ENCODE measurements around the gene SCGB3A2.

Gene SCGB3A2

DNA sequence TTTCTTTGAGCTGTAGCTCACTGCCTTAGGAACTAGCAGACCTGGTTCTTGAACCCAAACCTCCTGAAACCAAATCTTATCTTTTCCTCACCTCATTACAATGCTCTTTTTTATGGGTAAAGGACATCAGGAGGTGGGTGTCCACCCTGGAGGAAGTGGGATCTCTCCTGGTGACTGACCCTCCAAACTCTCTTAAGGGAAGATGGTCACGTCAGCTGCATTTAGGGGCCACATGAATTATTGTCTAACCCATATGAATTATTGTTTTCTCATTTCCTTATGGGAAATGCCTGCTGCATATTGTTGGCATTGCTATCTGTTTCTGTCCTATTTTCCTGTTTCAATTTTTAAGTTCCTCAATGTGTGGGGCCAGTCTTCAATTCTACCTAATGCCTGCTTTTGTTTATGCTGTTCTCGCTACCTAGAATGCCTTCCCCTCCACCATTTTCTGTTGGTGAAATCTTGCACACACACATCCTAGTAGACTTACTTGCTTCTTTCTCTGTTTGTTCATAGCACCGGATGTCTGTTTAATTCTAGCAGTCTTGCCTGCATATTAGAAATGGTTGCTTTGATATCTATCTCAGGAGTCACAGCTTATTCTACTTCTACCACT is 25.0 kb upstream of the SCGB3A2 start:
- TF ChIP-seq, protein P1, sequence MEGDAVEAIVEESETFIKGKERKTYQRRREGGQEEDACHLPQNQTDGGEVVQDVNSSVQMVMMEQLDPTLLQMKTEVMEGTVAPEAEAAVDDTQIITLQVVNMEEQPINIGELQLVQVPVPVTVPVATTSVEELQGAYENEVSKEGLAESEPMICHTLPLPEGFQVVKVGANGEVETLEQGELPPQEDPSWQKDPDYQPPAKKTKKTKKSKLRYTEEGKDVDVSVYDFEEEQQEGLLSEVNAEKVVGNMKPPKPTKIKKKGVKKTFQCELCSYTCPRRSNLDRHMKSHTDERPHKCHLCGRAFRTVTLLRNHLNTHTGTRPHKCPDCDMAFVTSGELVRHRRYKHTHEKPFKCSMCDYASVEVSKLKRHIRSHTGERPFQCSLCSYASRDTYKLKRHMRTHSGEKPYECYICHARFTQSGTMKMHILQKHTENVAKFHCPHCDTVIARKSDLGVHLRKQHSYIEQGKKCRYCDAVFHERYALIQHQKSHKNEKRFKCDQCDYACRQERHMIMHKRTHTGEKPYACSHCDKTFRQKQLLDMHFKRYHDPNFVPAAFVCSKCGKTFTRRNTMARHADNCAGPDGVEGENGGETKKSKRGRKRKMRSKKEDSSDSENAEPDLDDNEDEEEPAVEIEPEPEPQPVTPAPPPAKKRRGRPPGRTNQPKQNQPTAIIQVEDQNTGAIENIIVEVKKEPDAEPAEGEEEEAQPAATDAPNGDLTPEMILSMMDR (IDR thresholded peaks at IDR 0.05; ENCODE audit: unreplicated experiment in 3 of 3) = no peak
- H3K36me3 Mint-ChIP-seq (ENCODE audit: low read depth) = no peaks in the 10 kb centered on the region

DNA sequence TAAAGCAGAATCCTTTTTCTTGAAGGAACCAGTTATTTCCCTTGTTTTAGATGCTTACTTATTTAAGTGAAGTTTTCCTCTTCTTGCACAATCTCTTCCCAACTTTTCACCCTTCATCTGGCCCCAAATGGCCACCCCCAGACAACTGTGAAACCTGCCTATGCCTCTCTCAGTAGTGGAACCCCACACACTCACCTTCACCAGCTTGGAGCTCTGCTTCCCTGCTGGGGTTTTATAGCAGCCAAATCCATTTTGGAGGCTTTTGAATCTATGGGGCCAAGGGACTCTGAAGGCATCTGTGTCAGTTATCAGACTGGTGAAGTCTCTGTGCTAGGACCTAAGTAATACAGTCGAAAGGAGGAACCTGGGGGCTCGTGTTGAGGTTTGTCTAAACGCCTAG is 24.2 kb upstream of the SCGB3A2 start:
- no peak overlapping the region for H3K27ac Mint-ChIP-seq
- no peaks in the 10 kb centered on the region for H3K9me3 Mint-ChIP-seq
- TF ChIP-seq, protein P1 (IDR thresholded peaks at IDR 0.05; ENCODE audit: unreplicated experiment in 3 of 3) = no peak
- no peaks in the 10 kb centered on the region for H3K36me3 Mint-ChIP-seq (ENCODE audit: low read depth)
- no peak overlapping the region for H3K4me3 Mint-ChIP-seq
- no peaks in the 10 kb centered on the region for H3K4me1 Mint-ChIP-seq
- H3K27me3 Mint-ChIP-seq (ENCODE audit: low read depth) = peaks cover 3% of the 10 kb centered on the region

More for the DNA sequence above, 25.0 kb upstream of the SCGB3A2 start:
- Mint-ChIP-seq H3K27me3 (ENCODE audit: low read depth) (peaks cover 4% of the 10 kb centered on the region), H3K4me1 (no peaks in the 10 kb centered on the region), H3K27ac (no peak overlapping the region), H3K9me3 (no peaks in the 10 kb centered on the region), H3K4me3 (no peak overlapping the region)

DNA sequence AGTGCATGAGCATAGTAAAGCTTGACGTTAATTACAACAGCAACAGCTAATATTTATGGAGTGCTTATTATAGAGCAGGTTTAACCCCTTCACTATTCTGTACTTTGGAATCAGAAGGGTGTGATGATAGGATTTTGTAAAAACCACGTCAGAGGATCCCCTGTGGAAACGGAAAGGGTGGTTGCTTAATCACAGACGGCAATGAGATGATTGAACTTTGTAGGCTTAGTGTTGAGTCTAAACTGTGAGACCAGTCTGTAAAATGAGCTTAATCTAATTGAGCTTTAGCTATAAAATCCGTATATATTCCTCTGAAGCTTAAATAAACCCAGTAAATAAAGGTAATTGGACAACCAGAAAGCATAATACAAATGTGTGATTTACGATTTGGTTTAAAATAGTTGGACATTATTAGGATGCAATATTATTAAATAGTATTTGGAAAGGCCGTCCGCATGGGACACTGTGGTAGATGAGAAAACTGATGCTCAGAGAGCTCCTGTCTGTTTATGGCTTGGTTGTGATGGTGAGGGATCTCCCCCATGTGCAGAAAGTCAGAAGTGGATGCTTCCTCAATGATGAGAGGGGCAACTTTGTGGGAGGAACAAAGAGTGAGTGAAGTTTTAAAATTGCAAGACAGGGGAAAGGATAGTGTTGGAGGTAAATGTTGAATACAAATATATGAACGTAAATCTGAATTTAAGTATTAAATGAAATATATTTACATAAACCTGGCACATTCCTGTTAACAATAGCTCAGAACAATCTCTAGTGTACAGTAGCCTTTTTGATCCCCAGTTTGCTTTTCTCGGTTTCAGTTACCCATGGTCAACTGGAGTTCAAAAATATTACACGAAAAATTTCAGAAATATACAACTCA is 23.4 kb upstream of the SCGB3A2 start:
- H3K4me3 Mint-ChIP-seq = no peak overlapping the region
- TF ChIP-seq, protein P1 (IDR thresholded peaks at IDR 0.05; ENCODE audit: unreplicated experiment in 3 of 3) = no peak

DNA sequence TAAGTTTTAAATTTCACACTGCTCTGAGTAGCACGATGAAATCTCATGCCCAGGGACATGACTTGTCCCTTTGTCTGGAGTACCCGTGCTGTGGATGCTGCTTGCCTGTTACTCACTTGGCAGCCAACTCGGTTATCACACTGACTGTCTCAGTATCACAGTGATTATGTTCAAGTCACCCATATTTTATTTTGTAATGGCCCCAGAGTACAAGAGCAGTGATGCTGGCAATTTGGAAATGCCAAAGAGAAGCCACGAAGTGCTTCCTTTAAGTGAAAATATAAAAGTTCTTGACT is 22.8 kb upstream of the SCGB3A2 start:
- H3K27ac Mint-ChIP-seq = no peak overlapping the region
- no peak overlapping the region for H3K4me3 Mint-ChIP-seq
- H3K9me3 Mint-ChIP-seq = no peaks in the 10 kb centered on the region
- TF ChIP-seq, protein P1 (IDR thresholded peaks at IDR 0.05; ENCODE audit: unreplicated experiment in 3 of 3) = no peak
- H3K27me3 Mint-ChIP-seq (ENCODE audit: low read depth) = peaks cover 3% of the 10 kb centered on the region
- H3K36me3 Mint-ChIP-seq (ENCODE audit: low read depth) = no peaks in the 10 kb centered on the region
- no peaks in the 10 kb centered on the region for H3K4me1 Mint-ChIP-seq

More for the DNA sequence above, 23.4 kb upstream of the SCGB3A2 start:
- Mint-ChIP-seq H3K27me3 (ENCODE audit: low read depth) (peaks cover 3% of the 10 kb centered on the region), H3K27ac (no peak overlapping the region), H3K9me3 (no peaks in the 10 kb centered on the region), H3K4me1 (no peaks in the 10 kb centered on the region), H3K36me3 (ENCODE audit: low read depth) (no peaks in the 10 kb centered on the region)

DNA sequence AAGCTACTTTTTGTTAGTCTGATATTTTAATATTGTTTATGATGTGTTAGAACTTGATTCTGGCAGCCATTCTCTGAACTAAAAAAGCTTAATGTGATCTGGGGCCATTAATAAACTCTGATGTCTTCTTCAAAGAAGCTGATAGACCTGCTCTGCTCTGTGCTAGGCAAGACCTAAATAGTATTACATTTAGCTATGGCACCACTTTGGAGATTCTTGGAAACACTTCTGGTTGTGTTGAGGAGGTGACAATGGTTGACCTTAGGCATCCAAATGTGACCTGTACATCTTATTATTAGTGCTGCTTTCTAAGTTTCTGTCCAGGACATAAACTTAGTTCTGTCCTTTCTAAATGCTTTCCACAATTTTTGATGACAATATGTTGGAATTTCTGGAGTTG is 21.7 kb upstream of the SCGB3A2 start:
- TF ChIP-seq, protein P1 (IDR thresholded peaks at IDR 0.05; ENCODE audit: unreplicated experiment in 3 of 3) = no peak
- H3K27ac Mint-ChIP-seq = no peak overlapping the region
- H3K9me3 Mint-ChIP-seq = no peaks in the 10 kb centered on the region
- no peaks in the 10 kb centered on the region for H3K4me1 Mint-ChIP-seq
- H3K27me3 Mint-ChIP-seq (ENCODE audit: low read depth) = peaks cover 3% of the 10 kb centered on the region
- H3K36me3 Mint-ChIP-seq (ENCODE audit: low read depth) = no peaks in the 10 kb centered on the region
- no peak overlapping the region for H3K4me3 Mint-ChIP-seq

Data from nephron (organoid).